Left ventricle myocardium inferior (tissue), 1 donor: Measurements from ENCODE around the gene ADD3. TPM values are rescaled to one million over a fixed set of nuclear protein-coding genes. Genes with fewer than 3 reads are reported as not detected.

Experiments
- DNase-seq: peaks from one replicate; pipeline ENCODE4 v3.0.0-alpha.2; 2020
- H3K27ac ChIP-seq: fragments of 200-600 bp; replicated peaks from 2 replicates; pipeline ENCODE4 v1.8.0; 2021
- H3K27me3 ChIP-seq: fragments of 200-600 bp; 2 replicates; pipeline ENCODE4 v1.8.0; 2021; ENCODE audit warnings: low read depth
- H3K36me3 ChIP-seq: fragments of 200-600 bp; 2 replicates; pipeline ENCODE4 v1.8.0; 2021
- H3K4me1 ChIP-seq: fragments of 200-600 bp; 2 replicates; pipeline ENCODE4 v1.8.0; 2021
- H3K4me3 ChIP-seq: fragments of 200-600 bp; 2 replicates; pipeline ENCODE4 v1.8.0; 2021; ENCODE audit warnings: mild to moderate bottlenecking, moderate library complexity
- H3K9me3 ChIP-seq: fragments of 200-600 bp; replicated peaks from 2 replicates; pipeline ENCODE4 v1.8.0; 2021
- CTCF ChIP-seq: fragments of 200-600 bp; IDR thresholded peaks from 2 replicates; pipeline ENCODE4 v1.8.0; 2021; ENCODE audit warnings: antibody characterized with exemption, mild to moderate bottlenecking, borderline replicate concordance
- intact Hi-C: fragments of 100-400 bp; cut with micrococcal nuclease; formaldehyde crosslinking; loops from one replicate; pipeline ENCODE4 v1.11.0; 2022
- total RNA-seq: library from RNA; stranded (reverse); fragmentation: NEBNext Ultra II Directional; extraction: Animal tissue kit (Norgen Biotek cat#: 25700); gene quantifications from one replicate; pipeline ENCODE4 v1.2.1, GENCODE V29; 2021
- donor health status: DM: no; HTN: yes; CAD: no; lungs with severe emphysema.

Gene ADD3
- total RNA-seq, 1 donor from 2014 or later: 113 TPM

DNA sequence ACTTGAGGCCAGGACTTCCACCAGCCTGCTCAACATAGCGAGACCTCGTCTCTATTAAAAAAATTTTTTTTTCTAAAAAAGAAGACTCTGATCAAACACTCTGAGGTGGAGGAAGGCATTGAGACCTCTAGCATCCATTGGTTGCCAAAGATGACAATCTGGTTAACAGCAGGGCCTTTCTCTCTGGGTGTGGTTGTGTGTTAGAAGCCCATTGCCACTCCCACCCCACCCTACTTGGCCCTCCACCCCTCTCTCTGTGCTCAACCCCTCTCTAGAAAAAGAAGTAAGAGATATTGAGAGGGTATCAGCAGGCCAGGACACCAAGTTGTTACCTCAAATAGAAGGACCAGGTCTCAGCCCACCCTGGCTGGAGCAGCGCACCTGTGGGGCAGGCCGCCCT lies 142.3 kb downstream of the ADD3 start:
- TF ChIP-seq CTCF: no peak
- Histone ChIP-seq H3K36me3 (no peaks in the 10 kb centered on the region), H3K27ac (no peak overlapping the region), H3K4me1 (no peaks in the 10 kb centered on the region), H3K4me3 (no peak overlapping the region), H3K27me3 (no peaks in the 10 kb centered on the region), H3K9me3 (no peaks in the 10 kb centered on the region)
- intact Hi-C loops: no loop called here
- no peak for DNase-seq

DNA sequence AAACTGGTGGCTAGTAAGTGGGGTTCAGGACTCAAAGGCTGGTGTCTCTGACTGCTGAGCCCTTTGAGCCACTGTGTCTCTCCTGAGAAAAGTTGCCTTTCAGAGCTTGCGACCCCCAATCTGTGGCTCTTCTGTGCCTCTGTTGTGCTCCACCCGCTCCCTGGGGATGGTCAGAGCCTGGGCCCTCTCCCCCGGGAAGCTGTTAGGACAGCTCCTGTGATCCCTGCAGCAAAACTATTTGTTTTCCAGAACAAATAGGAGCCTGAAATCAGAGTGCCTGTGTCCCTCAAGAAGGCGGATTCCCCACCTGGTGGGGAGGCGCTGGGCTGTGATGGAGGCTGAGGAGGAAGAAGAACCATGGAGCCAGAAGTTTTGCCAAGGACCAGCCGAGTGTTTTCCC lies 143.2 kb downstream of the ADD3 start:
- H3K9me3 ChIP-seq: no peaks in the 10 kb centered on the region
- no peaks in the 10 kb centered on the region for H3K36me3 ChIP-seq
- DNase-seq: no peak
- intact Hi-C loops: no loop called here
- no peak for TF ChIP-seq CTCF
- no peaks in the 10 kb centered on the region for H3K4me1 ChIP-seq
- no peak overlapping the region for H3K27ac ChIP-seq
- H3K4me3 ChIP-seq: no peak overlapping the region
- no peaks in the 10 kb centered on the region for H3K27me3 ChIP-seq

DNA sequence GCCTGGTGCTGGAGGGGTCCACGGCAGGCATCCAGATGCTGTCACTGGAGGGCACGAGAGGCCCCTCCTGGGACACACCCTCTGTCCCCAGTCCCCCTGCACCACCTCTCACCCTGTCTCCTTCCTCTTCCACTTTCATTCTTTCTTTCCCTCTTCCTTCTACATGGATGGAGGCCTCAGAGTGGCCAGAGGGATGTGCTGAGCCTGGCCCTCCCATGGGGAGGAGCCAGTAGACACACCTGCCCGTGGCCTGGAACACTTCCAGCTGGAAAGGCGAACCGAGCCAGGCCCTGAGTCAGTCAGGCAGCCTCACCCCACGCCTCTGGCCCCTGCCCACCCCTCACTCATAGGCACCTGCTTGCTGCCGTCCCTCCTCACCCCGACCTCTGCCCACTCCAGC lies 143.7 kb downstream of the ADD3 start:
- no peak for DNase-seq
- no peak overlapping the region for H3K27ac ChIP-seq
- no peaks in the 10 kb centered on the region for H3K9me3 ChIP-seq
- no peak overlapping the region for H3K4me3 ChIP-seq
- no peak for TF ChIP-seq CTCF
- intact Hi-C loops: no loop called here
- no peaks in the 10 kb centered on the region for H3K36me3 ChIP-seq
- no peaks in the 10 kb centered on the region for H3K4me1 ChIP-seq
- H3K27me3 ChIP-seq: no peaks in the 10 kb centered on the region

GRCh38 chr10:110151971-110152370 lies 144.2 kb downstream of the ADD3 start:
- H3K36me3 ChIP-seq: no peaks in the 10 kb centered on the region
- no peaks in the 10 kb centered on the region for H3K4me1 ChIP-seq
- no peaks in the 10 kb centered on the region for H3K9me3 ChIP-seq
- H3K27me3 ChIP-seq: no peaks in the 10 kb centered on the region
- no peak overlapping the region for H3K4me3 ChIP-seq
- intact Hi-C loops: no loop called here
- no peak overlapping the region for H3K27ac ChIP-seq
- TF ChIP-seq CTCF: no peak
- DNase-seq: no peak

DNA sequence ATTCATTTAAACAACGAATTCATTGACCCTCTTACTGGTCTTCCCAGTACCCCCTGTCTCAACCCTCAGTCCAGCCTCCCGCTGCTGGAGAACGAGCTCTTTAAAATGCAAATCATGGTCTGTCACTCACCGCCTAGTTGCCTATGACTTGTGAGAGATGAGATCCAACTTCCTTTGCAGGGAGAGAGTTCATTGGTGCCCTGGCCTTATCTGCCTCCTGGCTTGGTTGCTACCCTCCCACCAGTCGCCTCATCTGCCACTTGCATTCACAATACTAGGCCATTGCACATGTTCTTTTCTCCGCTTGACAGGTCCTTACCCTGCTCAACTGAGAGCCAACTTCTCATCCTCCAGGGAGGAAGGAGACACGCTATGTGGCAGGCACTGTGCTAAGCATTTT lies 145.6 kb downstream of the ADD3 start:
- Histone ChIP-seq H3K27ac (no peak overlapping the region), H3K4me1 (no peaks in the 10 kb centered on the region), H3K9me3 (no peaks in the 10 kb centered on the region), H3K27me3 (no peaks in the 10 kb centered on the region), H3K4me3 (no peak overlapping the region), H3K36me3 (no peaks in the 10 kb centered on the region)
- intact Hi-C loops: no loop called here
- TF ChIP-seq CTCF: no peak
- no peak for DNase-seq

GRCh38 chr10:110156046-110156445 lies 148.3 kb downstream of the ADD3 start:
- DNase-seq: no peak
- no peak overlapping the region for H3K27ac ChIP-seq
- H3K4me3 ChIP-seq: no peak overlapping the region
- no peak for TF ChIP-seq CTCF
- H3K9me3 ChIP-seq: no peaks in the 10 kb centered on the region
- H3K27me3 ChIP-seq: no peaks in the 10 kb centered on the region
- H3K36me3 ChIP-seq: no peaks in the 10 kb centered on the region
- intact Hi-C loops: no loop called here
- no peaks in the 10 kb centered on the region for H3K4me1 ChIP-seq
